SW480 (cell line): Measurements from ENCODE around the gene LYZ.

ENCODE experiments used
- DNase-seq: peaks from one replicate; pipeline ENCODE4 v3.0.0-alpha.2; 2016; ENCODE audit warnings: low spot score

Gene LYZ

GRCh38 chr12:69338936-69339335 lies 9.2 kb upstream of the LYZ start:
- no peak for DNase-seq

- no peak for DNase-seq
Measured at GRCh38 chr12:69339999-69340398, 8.2 kb upstream of the LYZ start.

DNA sequence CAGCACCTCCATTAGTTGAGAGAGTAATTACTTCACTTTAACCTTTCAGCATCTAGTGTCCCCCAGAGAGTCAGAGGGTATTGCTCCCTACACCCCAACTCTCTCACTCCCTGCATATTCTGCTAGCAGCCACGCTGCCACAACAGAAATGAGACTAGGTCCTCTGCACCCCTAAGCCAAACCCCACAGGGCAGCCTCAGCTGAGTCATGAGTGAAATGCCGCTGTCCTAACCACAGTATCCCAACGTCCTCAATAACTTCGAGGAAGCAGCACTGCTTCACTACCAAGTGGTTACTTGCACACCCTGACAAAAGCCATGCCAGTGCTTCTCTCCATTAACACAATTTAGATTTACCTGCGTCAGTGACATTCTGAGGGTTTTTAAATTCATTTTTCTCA lies 6.9 kb upstream of the LYZ start:
- no peak for DNase-seq

DNA sequence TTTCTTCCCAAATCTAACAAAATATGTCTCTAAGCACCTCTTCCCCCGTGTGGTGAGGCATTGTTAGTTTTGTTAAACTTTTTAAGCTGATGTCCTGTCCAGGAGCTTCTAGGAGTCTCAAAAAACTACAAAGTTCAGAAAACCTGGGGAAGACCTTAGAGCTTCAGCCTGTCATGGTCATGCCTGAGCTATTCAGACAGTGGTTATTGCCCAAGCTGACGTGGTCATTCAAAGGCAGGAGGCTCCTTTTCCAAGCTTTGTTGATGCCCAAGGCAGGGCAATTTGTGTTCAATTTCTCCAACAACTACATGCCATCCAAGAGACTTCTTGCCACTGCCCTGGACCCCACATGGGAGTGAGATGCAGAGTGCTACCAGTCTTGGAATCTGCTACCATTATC lies 5.8 kb upstream of the LYZ start:
- DNase-seq, result no peak

DNA sequence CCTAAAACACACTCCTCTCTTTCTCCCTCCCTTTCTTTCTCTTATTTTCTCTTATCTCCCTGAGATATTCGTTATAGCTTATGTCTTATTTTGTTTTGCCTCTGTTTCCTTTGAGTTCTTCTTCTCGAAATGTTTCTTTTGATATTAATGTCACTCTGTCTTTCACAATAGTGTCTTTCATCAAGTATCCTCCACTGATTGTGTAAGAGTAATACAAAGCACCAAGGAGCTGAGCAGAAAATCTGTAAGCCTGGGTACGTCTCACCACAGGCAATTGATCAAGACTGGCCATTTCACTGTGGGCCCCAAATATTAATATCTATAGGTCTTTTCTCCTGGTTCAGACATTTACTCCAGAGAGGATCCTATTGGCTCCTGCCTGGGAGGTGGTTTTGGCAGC lies 4.8 kb upstream of the LYZ start:
- no peak for DNase-seq

GRCh38 chr12:69343885-69344612 lies 4.1 kb upstream of the LYZ start:
- no peak for DNase-seq

DNA sequence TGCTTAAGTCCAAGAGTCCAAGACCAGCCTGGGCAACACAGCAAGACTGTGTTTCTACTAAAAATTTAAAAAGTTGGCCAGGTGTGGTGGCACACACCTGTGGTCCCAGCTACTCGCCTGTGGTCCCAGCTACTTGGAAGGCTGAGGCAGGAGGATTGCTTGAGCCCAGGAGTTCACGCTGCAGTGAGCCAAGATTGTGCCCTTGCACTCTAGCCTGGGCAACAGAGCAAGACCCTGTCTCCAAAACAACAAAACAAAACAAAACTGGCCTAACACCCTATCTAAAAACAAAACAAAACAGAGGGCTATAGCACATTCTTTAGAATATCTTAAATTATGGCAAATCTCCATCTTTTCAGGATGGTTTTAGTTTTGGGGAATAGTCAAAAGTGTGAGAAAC lies 3.1 kb upstream of the LYZ start:
- no peak for DNase-seq

DNA sequence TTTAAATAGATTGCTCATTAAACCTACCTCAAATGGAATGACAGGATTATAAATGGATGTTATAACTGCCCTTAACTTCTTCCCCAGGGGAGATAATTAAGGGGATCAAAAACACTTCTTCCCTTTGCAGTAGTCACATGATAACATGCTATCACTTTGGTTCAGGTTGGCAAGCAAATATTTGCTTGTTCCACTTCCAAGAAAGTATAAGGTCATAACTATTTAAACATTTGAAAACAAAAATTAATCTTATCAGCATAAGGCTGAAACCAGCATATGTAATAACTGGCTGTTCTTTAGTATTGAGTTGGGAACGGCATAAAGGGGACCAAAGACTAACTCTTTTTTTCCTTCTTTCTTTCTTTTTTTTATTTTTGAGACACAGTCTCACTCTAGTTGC lies 2.4 kb upstream of the LYZ start:
- no peak for DNase-seq

- DNase-seq, result no peak
Measured at GRCh38 chr12:69350002-69350626, 1.9 kb downstream of the LYZ start.

- DNase-seq, result no peak
Measured at GRCh38 chr12:69350777-69351176, 2.6 kb downstream of the LYZ start.

- no peak for DNase-seq
Measured at GRCh38 chr12:69351462-69352236, 3.5 kb downstream of the LYZ start.

GRCh38 chr12:69352904-69353303 lies 4.7 kb downstream of the LYZ start:
- DNase-seq, result no peak

DNA sequence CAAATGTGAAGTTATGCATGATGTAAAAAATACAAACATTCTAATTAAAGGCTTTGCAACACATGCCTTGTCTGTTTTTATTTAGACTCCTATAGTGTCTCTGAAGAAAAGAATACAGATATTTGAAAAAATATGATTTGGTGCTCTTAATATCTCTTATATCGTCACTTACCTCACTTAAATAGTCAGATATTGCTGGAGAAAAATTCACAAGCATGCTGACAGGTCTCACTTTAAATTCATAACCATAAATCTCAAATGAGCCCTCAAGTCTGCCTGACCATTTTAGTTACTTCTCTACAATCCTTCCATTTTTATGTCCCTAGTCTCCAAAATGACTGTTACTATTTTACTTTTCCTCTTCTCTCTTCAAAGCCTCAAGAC lies 6.0 kb downstream of the LYZ start:
- DNase-seq, result no peak

GRCh38 chr12:69354556-69355187 lies 6.5 kb downstream of the LYZ start:
- no peak for DNase-seq

DNA sequence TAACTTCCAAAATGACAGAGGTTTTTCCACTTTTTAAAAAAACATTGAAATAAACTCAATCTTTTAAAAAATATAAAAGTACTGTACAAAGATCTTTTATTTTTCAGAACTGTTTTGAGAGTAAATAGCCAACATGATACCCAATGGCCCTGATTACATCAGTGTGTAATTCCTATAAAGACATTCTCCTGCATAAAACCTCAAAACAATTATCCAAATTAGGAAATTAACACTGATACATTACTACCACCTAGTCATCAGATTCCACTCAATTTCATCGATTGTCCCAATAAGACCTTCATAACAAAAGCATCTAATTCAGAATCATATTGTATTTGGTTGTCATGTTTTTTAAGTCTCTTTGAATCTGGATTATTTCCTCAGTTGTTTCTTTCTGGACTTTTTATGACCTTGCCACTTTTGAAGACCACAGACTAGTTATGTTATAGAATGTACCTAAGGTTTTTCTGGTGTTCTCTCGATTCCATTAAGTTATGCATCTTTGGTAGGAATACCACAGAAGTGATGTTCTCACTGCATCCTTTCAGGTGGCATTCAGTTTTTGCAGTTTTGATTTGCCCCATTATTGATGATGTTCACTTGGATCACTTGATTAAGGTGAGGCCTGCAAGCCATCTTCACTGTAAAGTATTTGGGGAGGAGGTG lies 7.3 kb downstream of the LYZ start:
- no peak for DNase-seq

GRCh38 chr12:69359531-69360347 lies 11.6 kb downstream of the LYZ start, which contains the start of gene YEATS4:
Gene YEATS4, plus strand, starts transcription at chr12:69359743. Its CDS starts 230 bp downstream, at chr12:69359973.
- DNase-seq, result peak; percentile 86

DNA sequence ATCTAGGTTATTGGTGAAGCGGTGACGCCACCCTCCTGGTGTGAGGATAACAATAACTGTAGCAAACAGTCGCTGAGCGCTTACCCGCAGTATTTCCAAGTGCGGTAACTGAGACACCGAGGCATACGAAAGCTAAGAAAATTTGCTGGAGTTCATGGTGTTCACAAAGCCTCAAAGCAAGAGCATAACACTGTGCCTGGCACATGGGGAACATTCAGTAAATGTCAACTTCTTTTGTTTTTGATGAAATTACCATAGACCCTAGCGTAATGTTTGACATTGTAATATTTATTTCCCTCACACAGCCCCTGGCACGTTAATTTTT lies 12.1 kb downstream of the LYZ start:
- DNase-seq, result no peak

GRCh38 chr12:69366796-69367195 lies 18.6 kb downstream of the LYZ start:
- no peak for DNase-seq

DNA sequence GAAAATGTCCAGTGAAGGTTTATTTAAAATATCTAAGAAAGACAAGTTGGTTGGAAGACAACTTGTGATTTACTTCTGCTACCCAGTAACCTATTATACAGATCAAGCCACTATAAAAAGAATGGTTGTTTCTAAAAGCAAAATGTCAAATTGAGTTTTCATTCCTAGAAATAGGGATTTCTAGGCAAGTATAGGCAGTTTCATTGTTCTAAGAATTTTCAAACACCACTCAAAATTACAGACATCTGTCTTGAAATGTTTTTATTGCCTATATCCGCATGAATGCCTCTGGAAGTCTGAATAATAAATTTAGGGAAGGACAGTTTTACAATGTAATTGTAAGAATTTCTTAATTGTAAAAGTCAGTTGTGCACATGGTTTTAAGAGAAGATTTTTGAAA lies 20.0 kb downstream of the LYZ start:
- no peak for DNase-seq

DNA sequence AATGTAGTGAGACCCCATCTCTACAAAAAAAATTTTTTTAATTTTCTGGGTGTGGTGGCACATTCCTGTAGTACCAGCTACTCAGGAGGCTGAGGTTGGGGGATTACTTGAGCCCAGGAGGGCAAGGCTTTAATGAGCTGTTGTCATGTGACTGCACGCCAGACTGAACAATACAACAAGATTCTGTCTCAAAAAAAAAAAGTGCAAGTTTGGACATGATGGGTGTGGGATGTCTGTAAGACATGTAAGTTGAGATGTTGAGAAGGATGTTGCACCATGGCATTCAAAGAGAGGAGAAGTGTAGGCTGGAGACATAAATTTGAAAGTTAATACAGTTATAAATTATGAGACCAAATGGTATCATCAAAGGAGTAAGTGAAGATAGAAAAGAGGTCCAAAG lies 34.9 kb downstream of the LYZ start:
- no peak for DNase-seq

- no peak for DNase-seq
Measured at GRCh38 chr12:69385038-69385437, 36.9 kb downstream of the LYZ start.
